22Rv1 (cell line): ENCODE measurements around the gene CAVIN2.

ENCODE experiments used
- CTCF ChIP-seq: fragments of 450-650 bp; IDR thresholded peaks from 2 replicates; pipeline ENCODE4 v1.5.1; 2017; ENCODE audit warnings: mild to moderate bottlenecking
- ZFX ChIP-seq: fragments of 450-650 bp; IDR thresholded peaks from 2 replicates; pipeline ENCODE4 v1.6.1; 2017; ENCODE audit warnings: antibody characterized with exemption, borderline replicate concordance

- TF ChIP-seq ZFX: no peak
- TF ChIP-seq CTCF: no peak
Observed at GRCh38 chr2:191885098-191885497, 38.2 kb upstream of the CAVIN2 start.
